Thyroid gland (tissue), 4 donors: ENCODE data around the gene WNT2.

Experiments used
- CTCF ChIP-seq, 6 experiments: fragments of 200-600 bp in 3 of 6; fragments of 450-650 bp in 3 of 6; sonication (generic) in 3 of 6; IDR thresholded peaks; one replicate each; pipeline ENCODE4 v1.5.1; 2016 to 2019; ENCODE audit warnings: antibody characterized with exemption in 6 of 6, mild to moderate bottlenecking in 2 of 6, inconsistent platforms in 1 of 6, moderate library complexity in 1 of 6
- POLR2A ChIP-seq, 2 donors: fragments of 450-650 bp; IDR thresholded peaks; one replicate each; pipeline ENCODE4 v1.6.1; 2017; ENCODE audit warnings: antibody characterized with exemption in 2 of 2, mild to moderate bottlenecking in 2 of 2, moderate library complexity in 1 of 2

GRCh38 chr7:117302396-117302795 lies 20.5 kb downstream of the WNT2 start:
- TF ChIP-seq POLR2A (IDR thresholded peaks at IDR 0.05), result no peak
- TF ChIP-seq CTCF (IDR thresholded peaks at IDR 0.05), result no peak
